ENCODE measurements around the gene OLA1.

Gene OLA1

GRCh38 chr2:174026122-174026845 is 222.0 kb downstream of the OLA1 start:
- no peak for DNase-seq

DNA sequence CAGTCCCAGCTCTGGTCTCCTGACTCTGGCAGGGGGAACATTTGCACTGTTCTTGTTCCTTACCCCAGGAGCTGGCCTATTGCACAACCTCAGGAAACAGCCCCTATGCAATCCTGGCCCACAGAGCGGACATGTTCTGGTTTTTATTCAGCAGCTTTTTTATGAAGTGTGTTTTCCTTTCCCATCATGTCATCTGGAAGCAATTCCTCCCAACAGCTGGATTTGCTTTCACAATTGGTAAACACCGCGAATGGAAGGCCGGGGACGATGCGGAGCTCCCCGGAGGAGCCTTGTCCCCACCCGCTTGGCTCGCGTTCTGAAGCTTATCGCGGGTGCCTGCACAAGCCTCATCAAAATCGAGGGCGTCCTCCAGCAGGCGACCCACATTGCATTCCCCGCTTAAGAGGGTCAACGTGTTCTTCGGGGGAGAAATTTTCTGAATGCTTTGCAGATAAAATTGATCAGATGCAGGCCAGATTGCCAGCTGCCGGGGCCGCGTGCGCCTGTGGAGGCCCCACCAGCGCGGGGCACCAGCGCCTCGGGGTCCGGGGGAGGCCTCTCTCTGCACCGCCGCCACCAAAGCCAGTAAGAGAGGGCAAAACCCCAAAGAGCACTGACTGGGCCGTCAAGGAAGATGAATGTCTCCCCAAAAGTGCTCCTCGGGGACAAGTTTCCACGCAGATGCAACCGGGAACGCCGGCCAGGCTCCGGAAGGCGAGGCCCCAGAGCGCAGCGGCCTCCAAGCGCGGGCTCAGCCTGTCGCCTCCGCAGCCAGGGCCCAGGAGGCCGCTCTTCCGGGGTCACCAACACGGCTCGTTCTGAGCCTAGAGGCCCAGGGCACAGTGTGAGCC is 222.8 kb downstream of the OLA1 start:
- peak; percentile 82 for DNase-seq

- DNase-seq = peak; percentile 68
Measured at GRCh38 chr2:174024524-174025270, 223.6 kb downstream of the OLA1 start.

- peak; percentile 79 for DNase-seq
Measured at GRCh38 chr2:174023591-174024523, 224.5 kb downstream of the OLA1 start.

All from retina (tissue), 1 donor.